Gastrocnemius medialis (tissue), 4 donors: ENCODE measurements around the gene TLE7. TPM values are rescaled to one million over a fixed set of nuclear protein-coding genes. Genes with fewer than 3 reads are reported as not detected.

Experiments
- ATAC-seq, 2 donors: fragments of 150-250 bp; one replicate each; pipeline ENCODE4 v1.9.1; 2016
- DNase-seq, 2 donors: peaks; one replicate each; pipeline ENCODE4 v3.0.0-alpha.2; 2019
- H3K27ac ChIP-seq, 4 donors: fragments of 200-600 bp; sonication (generic); 1 replicate in 1 of 4; 2 replicates in 3 of 4; pipeline ENCODE4 v1.5.1; 2016 to 2018; ENCODE audit warnings: mild to moderate bottlenecking in 2 of 4, moderate library complexity in 1 of 4
- H3K27me3 ChIP-seq, 3 donors: fragments of 200-600 bp; sonication (generic) in 2 of 3; 1 replicate in 1 of 3; 2 replicates in 2 of 3; pipeline versions ENCODE4 v1.5.1 to v1.6.0; 2016 to 2019; ENCODE audit warnings: mild to moderate bottlenecking in 1 of 3, moderate library complexity in 1 of 3
- H3K36me3 ChIP-seq, 2 donors: fragments of 200-600 bp; sonication (generic) in 1 of 2; one replicate each; pipeline ENCODE4 v1.5.1; 2017 to 2018
- H3K4me1 ChIP-seq, 2 donors: fragments of 200-600 bp; sonication (generic) in 1 of 2; one replicate each; pipeline ENCODE4 v1.5.1; 2016 to 2017; ENCODE audit warnings: mild to moderate bottlenecking in 2 of 2
- H3K4me3 ChIP-seq, 4 donors: fragments of 200-600 bp; sonication (generic) in 3 of 4; 1 replicate in 1 of 4; 2 replicates in 3 of 4; pipeline ENCODE4 v1.5.1; 2016 to 2019; ENCODE audit warnings: mild to moderate bottlenecking in 2 of 4
- H3K9me3 ChIP-seq, 3 donors: fragments of 200-600 bp; sonication (generic) in 2 of 3; 1 replicate in 1 of 3; 2 replicates in 2 of 3; pipeline ENCODE4 v1.5.1; 2016 to 2019
- POLR2A ChIP-seq, 2 donors: fragments of 450-650 bp; IDR thresholded peaks; one replicate each; pipeline ENCODE4 v1.6.1; 2017; ENCODE audit warnings: antibody characterized with exemption in 2 of 2, mild to moderate bottlenecking in 2 of 2, moderate library complexity in 2 of 2
- in situ Hi-C, 4 donors: fragments of 200-750 bp; cut with MboI; loops; one replicate each; pipeline versions ENCODE4 v1.15.0 to v1.8.0; 2017; ENCODE audit warnings: low sequenced_read_pairs in 4 of 4
- intact Hi-C: fragments of 100-400 bp; cut with DNase I; formaldehyde crosslinking; loops from one replicate; pipeline ENCODE4 v1.15.1; 2023; ENCODE audit warnings: low total_unique reads
- total RNA-seq, 4 donors: library from RNA; depleted of rRNA; stranded (reverse); fragments of >200 nt; gene quantifications; one replicate each; pipeline versions ENCODE4 v1.1.0 to v1.2.3, GENCODE V29; 2016
- TF ChIP-seq, protein P1 (sequence below), 5 experiments: fragments of 450-650 bp in 3 of 5; fragments of 200-600 bp in 2 of 5; sonication (generic) in 2 of 5; IDR thresholded peaks in 4 of 5; conservative IDR thresholded peaks in 1 of 5; 1 replicate in 4 of 5; 2 replicates in 1 of 5; pipeline ENCODE4 v1.5.1; 2016 to 2019; ENCODE audit warnings: antibody characterized with exemption in 5 of 5, mild to moderate bottlenecking in 3 of 5, moderate library complexity in 3 of 5

The TLE7 gene
- total RNA-seq, 4 donors from 2014 or later: not detected

DNA sequence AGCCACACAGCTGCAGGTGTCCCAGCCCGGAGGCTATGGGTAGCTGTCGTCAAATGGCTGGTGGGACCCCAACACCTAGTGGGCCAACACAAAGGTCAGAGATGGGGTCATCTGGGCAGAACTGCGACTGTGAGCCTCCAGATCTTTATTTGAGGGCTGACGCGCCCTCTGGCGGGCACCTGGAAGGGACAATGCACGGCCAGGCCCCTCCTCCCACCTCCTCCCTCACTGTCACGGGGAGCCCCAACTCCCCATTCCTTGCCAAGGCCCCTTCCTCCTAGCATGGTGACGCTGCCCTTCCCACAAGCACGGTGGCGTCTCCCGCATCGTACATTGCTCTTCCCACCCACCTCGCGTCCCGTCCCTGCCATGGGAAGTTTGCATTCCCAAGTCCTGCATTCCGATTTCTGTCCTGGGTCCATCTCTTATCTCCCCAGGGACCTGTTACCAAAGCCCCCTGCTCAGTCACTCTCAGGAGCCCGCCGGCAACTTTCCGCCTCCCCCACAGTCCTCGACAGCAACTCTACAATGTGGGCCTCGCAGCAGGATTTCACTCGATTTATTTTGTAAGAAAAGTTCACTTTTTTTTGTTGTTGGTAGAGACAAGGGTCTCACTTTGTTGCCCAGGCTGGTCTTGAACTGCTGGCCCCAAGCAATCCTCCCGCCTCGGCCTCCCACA is 1.0 kb downstream of the TLE7 start:
- H3K4me3 ChIP-seq: no peak overlapping the region
- no peaks in the 10 kb centered on the region for H3K27me3 ChIP-seq
- in situ Hi-C loops (no loop called here), intact Hi-C loops (no loop called here)
- DNase-seq: no peak
- no peak for TF ChIP-seq POLR2A (IDR thresholded peaks at IDR 0.05)
- TF ChIP-seq, protein P1, sequence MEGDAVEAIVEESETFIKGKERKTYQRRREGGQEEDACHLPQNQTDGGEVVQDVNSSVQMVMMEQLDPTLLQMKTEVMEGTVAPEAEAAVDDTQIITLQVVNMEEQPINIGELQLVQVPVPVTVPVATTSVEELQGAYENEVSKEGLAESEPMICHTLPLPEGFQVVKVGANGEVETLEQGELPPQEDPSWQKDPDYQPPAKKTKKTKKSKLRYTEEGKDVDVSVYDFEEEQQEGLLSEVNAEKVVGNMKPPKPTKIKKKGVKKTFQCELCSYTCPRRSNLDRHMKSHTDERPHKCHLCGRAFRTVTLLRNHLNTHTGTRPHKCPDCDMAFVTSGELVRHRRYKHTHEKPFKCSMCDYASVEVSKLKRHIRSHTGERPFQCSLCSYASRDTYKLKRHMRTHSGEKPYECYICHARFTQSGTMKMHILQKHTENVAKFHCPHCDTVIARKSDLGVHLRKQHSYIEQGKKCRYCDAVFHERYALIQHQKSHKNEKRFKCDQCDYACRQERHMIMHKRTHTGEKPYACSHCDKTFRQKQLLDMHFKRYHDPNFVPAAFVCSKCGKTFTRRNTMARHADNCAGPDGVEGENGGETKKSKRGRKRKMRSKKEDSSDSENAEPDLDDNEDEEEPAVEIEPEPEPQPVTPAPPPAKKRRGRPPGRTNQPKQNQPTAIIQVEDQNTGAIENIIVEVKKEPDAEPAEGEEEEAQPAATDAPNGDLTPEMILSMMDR (IDR thresholded peaks at IDR 0.05 in 4 of 5, conservative IDR thresholded peaks at IDR 0.05 in 1 of 5): no peak
- no peaks in the 10 kb centered on the region for H3K4me1 ChIP-seq
- H3K9me3 ChIP-seq: peaks cover 0 to 6% (median 3%) of the 10 kb centered on the region in 3 donors
- ATAC-seq: no peak
- H3K27ac ChIP-seq: no peak overlapping the region
- H3K36me3 ChIP-seq: no peaks in the 10 kb centered on the region

DNA sequence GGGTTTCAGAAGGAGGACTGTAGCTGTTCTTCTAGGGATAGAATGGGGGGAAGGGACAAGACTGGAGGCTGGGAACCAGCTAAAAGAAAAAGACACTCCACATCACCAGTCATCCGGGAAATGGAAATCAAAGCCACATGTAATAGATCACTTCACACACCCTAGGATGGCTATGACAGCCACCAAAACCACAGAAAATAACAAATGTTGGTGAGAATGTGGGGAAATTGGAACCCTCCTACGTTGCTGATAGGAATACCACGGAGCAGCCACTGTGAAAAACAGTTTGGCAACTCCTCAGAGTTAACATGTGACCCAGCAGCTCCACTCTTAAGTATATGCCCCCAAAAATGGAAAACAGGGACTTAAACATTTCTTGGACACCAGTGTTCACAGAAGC is 2.3 kb downstream of the TLE7 start:
- H3K9me3 ChIP-seq: no peaks in the 10 kb centered on the region
- H3K27me3 ChIP-seq: no peaks in the 10 kb centered on the region
- no peak for ATAC-seq
- no peaks in the 10 kb centered on the region for H3K36me3 ChIP-seq
- no peak overlapping the region for H3K27ac ChIP-seq
- in situ Hi-C loops (no loop called here), intact Hi-C loops (no loop called here)
- TF ChIP-seq, protein P1 (IDR thresholded peaks at IDR 0.05 in 4 of 5, conservative IDR thresholded peaks at IDR 0.05 in 1 of 5): no peak
- TF ChIP-seq POLR2A (IDR thresholded peaks at IDR 0.05): no peak
- H3K4me1 ChIP-seq: no peaks in the 10 kb centered on the region
- no peak for DNase-seq
- H3K4me3 ChIP-seq: no peak overlapping the region

DNA sequence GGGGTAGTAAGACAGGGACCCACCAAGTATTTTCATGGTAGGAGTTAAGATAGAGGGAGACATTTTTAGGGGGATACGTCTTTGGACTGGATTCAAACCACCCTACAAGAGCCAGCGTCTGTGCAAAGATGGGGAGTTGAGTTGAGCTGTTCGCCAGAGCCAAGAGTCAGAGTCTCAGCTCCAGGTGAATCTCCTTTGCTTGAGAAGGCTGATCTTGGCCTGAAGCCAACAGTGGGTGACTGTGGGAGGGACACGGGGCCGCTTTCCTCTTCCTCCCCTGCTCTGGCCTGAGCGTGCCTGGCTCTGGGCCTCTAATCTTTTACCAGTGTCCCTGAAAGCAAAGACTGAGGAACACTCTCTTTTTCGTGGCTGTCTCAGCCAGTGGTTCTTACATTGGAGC is 5.4 kb downstream of the TLE7 start:
- DNase-seq (no peak), ATAC-seq (no peak)
- H3K4me1 ChIP-seq: no peaks in the 10 kb centered on the region
- H3K36me3 ChIP-seq: no peaks in the 10 kb centered on the region
- no peak overlapping the region for H3K27ac ChIP-seq
- H3K4me3 ChIP-seq: no peak overlapping the region
- TF ChIP-seq POLR2A (IDR thresholded peaks at IDR 0.05): no peak
- TF ChIP-seq, protein P1 (IDR thresholded peaks at IDR 0.05 in 4 of 5, conservative IDR thresholded peaks at IDR 0.05 in 1 of 5): no peak
- in situ Hi-C loops: no loop called here
- no peaks in the 10 kb centered on the region for H3K9me3 ChIP-seq
- intact Hi-C loops: no loop called here
- no peaks in the 10 kb centered on the region for H3K27me3 ChIP-seq

DNA sequence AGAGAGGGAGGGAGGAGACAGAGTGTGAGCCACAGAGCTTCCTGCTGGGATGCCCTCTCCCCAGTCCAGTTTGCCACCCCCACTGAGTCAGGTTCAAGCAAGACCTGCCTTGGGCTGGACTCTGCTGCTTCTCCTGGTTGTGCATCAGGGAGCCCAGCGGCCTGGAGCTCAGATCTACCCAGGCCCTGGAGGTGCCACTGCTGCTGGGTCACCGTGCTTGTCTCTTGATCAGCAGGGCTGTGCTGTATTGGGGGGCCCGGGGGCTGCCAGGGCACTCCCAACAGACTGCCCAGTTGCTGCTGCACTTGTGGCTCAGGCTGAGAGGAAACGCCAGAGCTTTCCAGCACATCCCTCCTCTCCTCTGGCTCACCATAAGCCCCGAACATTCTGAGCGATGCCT is 8.9 kb downstream of the TLE7 start:
- Histone ChIP-seq H3K27ac (no peak overlapping the region), H3K9me3 (no peaks in the 10 kb centered on the region), H3K36me3 (no peaks in the 10 kb centered on the region), H3K4me1 (no peaks in the 10 kb centered on the region), H3K27me3 (peaks cover 0 to 4% (median 0%) of the 10 kb centered on the region in 3 donors), H3K4me3 (no peak overlapping the region)
- intact Hi-C loops: no loop called here
- in situ Hi-C loops: no loop called here
- DNase-seq (no peak), ATAC-seq (no peak)
- TF ChIP-seq, protein P1 (IDR thresholded peaks at IDR 0.05 in 4 of 5, conservative IDR thresholded peaks at IDR 0.05 in 1 of 5): no peak
- no peak for TF ChIP-seq POLR2A (IDR thresholded peaks at IDR 0.05)

DNA sequence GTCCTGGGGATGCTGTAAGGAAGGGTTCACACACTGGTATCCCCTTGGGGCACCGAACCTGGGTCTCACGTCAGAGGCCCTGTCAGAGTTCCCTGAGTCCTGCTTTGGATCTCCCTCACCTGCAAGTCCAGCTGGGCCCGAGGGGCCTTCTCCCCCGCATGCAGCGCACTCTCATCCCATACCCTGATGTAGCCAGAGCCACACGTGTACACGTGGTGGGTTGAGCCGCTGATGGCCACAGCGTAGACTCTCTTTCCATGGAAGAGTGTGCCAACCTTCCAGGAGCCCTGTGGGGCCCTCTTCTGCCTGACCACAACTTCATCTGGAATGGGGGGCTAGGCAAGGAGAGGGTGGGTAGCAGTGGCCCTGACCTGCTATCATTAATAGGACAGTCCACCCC is 9.9 kb downstream of the TLE7 start:
- Histone ChIP-seq H3K4me1 (no peaks in the 10 kb centered on the region), H3K27ac (no peak overlapping the region), H3K36me3 (no peaks in the 10 kb centered on the region), H3K9me3 (no peaks in the 10 kb centered on the region), H3K4me3 (no peak overlapping the region), H3K27me3 (peaks cover 0 to 4% (median 2%) of the 10 kb centered on the region in 3 donors)
- in situ Hi-C loops (no loop called here), intact Hi-C loops (no loop called here)
- TF ChIP-seq, protein P1 (IDR thresholded peaks at IDR 0.05 in 4 of 5, conservative IDR thresholded peaks at IDR 0.05 in 1 of 5): no peak
- no peak for TF ChIP-seq POLR2A (IDR thresholded peaks at IDR 0.05)
- no peak for DNase-seq
- no peak for ATAC-seq
